Central memory CD8-positive, alpha-beta T cell (primary cell): ENCODE data around the gene LDB3.

Experiments used
- ATAC-seq: fragments of 150-1000 bp; cut with Tn5 transposase; replicated peaks from 2 replicates; pipeline ENCODE4 v1.10.0; 2022; ENCODE audit warnings: mild to moderate bottlenecking, moderate FRiP score, moderate number of reproducible peaks; ENCODE audit not compliant: poor library complexity, severe bottlenecking; ENCODE audit errors: extremely low read depth
- DNase-seq, 2 donors: peaks; one replicate each; pipeline ENCODE4 v3.0.0; 2021; ENCODE audit warnings: low spot score in 2 of 2
- H3K27ac Mint-ChIP-seq: one replicate; pipeline ENCODE4 v1.8.0; 2022; ENCODE audit warnings: low read depth, mild to moderate bottlenecking, moderate library complexity, mixed read lengths
- H3K27me3 Mint-ChIP-seq: one replicate; pipeline ENCODE4 v1.8.0; 2022; ENCODE audit warnings: mixed read lengths
- H3K36me3 Mint-ChIP-seq: one replicate; pipeline ENCODE4 v1.8.0; 2022; ENCODE audit warnings: mild to moderate bottlenecking, moderate library complexity, mixed read lengths; ENCODE audit not compliant: insufficient read depth
- H3K4me1 Mint-ChIP-seq: one replicate; pipeline ENCODE4 v1.8.0; 2022; ENCODE audit warnings: mixed read lengths
- H3K4me3 Mint-ChIP-seq: one replicate; pipeline ENCODE4 v1.8.0; 2022; ENCODE audit warnings: mild to moderate bottlenecking, moderate library complexity, mixed read lengths
- H3K9me3 Mint-ChIP-seq: one replicate; pipeline ENCODE4 v1.8.0; 2022; ENCODE audit warnings: mixed read lengths

LDB3 gene

GRCh38 chr10:86671985-86672710 is 3.8 kb downstream of the LDB3 start:
- no peak overlapping the region for H3K4me3 Mint-ChIP-seq
- H3K27ac Mint-ChIP-seq, result no peak overlapping the region
- no peaks in the 10 kb centered on the region for H3K27me3 Mint-ChIP-seq
- H3K4me1 Mint-ChIP-seq, result no peaks in the 10 kb centered on the region
- ATAC-seq (no peak), DNase-seq (no peak)
- H3K36me3 Mint-ChIP-seq, result peaks cover 2% of the 10 kb centered on the region
- no peaks in the 10 kb centered on the region for H3K9me3 Mint-ChIP-seq

- no peaks in the 10 kb centered on the region for H3K4me1 Mint-ChIP-seq
- ATAC-seq (no peak), DNase-seq (no peak)
- H3K9me3 Mint-ChIP-seq, result no peaks in the 10 kb centered on the region
- H3K4me3 Mint-ChIP-seq, result no peak overlapping the region
- H3K27ac Mint-ChIP-seq, result no peak overlapping the region
- H3K36me3 Mint-ChIP-seq, result peaks cover 2% of the 10 kb centered on the region
- no peaks in the 10 kb centered on the region for H3K27me3 Mint-ChIP-seq
Measured at GRCh38 chr10:86673216-86673826, 5.0 kb downstream of the LDB3 start.

GRCh38 chr10:86673827-86674581 is 5.7 kb downstream of the LDB3 start:
- H3K27ac Mint-ChIP-seq, result no peak overlapping the region
- H3K4me1 Mint-ChIP-seq, result no peaks in the 10 kb centered on the region
- no peak overlapping the region for H3K4me3 Mint-ChIP-seq
- H3K27me3 Mint-ChIP-seq, result no peaks in the 10 kb centered on the region
- peaks cover 1% of the 10 kb centered on the region for H3K36me3 Mint-ChIP-seq
- no peak for DNase-seq
- no peak for ATAC-seq
- no peaks in the 10 kb centered on the region for H3K9me3 Mint-ChIP-seq

DNA sequence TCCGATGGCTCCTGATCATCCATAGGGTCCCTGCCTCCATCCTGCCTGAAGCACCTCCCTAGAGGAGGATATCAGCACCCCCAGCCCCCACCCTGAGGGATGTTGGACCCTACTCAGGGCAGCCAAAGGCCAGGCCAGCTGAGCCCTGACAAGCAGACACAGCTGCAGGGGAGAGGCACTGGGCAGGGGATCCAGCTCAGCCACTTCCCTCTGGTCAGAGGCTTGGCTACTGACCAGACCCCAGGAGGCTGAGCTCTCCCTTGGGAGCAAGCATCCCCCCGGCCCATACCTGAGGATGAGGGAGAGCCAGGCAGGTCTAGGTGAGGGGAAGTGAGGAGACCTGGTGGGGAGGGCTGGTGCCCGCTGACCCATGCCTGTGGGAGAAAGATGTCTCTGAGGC is 6.6 kb downstream of the LDB3 start:
- Mint-ChIP-seq H3K9me3 (no peaks in the 10 kb centered on the region), H3K4me1 (no peaks in the 10 kb centered on the region), H3K27ac (no peak overlapping the region), H3K36me3 (peaks cover 1% of the 10 kb centered on the region), H3K4me3 (no peak overlapping the region), H3K27me3 (no peaks in the 10 kb centered on the region)
- no peak for DNase-seq
- ATAC-seq, result no peak

DNA sequence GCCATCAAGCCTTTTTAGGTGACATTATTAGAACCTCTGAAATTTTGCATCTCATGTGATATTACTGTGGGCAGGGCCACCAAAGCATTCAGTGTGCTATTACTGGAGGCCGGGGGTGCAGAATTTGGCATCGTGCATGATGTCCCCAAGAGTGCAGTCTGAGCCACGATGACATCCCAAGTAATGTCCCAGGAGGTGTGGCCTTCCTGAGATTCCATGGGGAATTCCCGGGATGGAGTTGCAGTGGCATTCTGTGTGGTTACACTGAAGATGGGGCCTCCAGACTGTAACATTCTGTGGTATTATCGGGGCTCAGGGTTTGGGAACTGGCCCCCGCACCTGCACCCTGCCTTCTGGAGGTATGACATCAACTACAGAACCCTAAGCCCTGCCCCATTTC is 9.1 kb downstream of the LDB3 start:
- Mint-ChIP-seq H3K27ac (no peak overlapping the region), H3K4me3 (no peak overlapping the region), H3K27me3 (peaks cover 9% of the 10 kb centered on the region), H3K9me3 (no peaks in the 10 kb centered on the region), H3K4me1 (no peaks in the 10 kb centered on the region), H3K36me3 (no peaks in the 10 kb centered on the region)
- ATAC-seq (no peak), DNase-seq (no peak)

- Mint-ChIP-seq H3K36me3 (no peaks in the 10 kb centered on the region), H3K4me3 (no peak overlapping the region), H3K27me3 (peaks cover 21% of the 10 kb centered on the region), H3K4me1 (no peaks in the 10 kb centered on the region), H3K9me3 (no peaks in the 10 kb centered on the region), H3K27ac (no peak overlapping the region)
- ATAC-seq (no peak), DNase-seq (no peak)
Measured at GRCh38 chr10:86678999-86679792, 10.9 kb downstream of the LDB3 start.

GRCh38 chr10:86681047-86681446 is 12.7 kb downstream of the LDB3 start:
- H3K27ac Mint-ChIP-seq, result no peak overlapping the region
- no peak for ATAC-seq
- no peak for DNase-seq
- no peak overlapping the region for H3K4me3 Mint-ChIP-seq
- peaks cover 31% of the 10 kb centered on the region for H3K27me3 Mint-ChIP-seq
- no peaks in the 10 kb centered on the region for H3K36me3 Mint-ChIP-seq
- no peaks in the 10 kb centered on the region for H3K4me1 Mint-ChIP-seq
- H3K9me3 Mint-ChIP-seq, result no peaks in the 10 kb centered on the region

GRCh38 chr10:86681722-86682386 is 13.5 kb downstream of the LDB3 start:
- DNase-seq, result no peak
- no peak overlapping the region for H3K27ac Mint-ChIP-seq
- peaks cover 2% of the 10 kb centered on the region for H3K36me3 Mint-ChIP-seq
- H3K4me1 Mint-ChIP-seq, result no peaks in the 10 kb centered on the region
- no peaks in the 10 kb centered on the region for H3K9me3 Mint-ChIP-seq
- no peak for ATAC-seq
- H3K4me3 Mint-ChIP-seq, result no peak overlapping the region
- peaks cover 31% of the 10 kb centered on the region for H3K27me3 Mint-ChIP-seq

- no peaks in the 10 kb centered on the region for H3K4me1 Mint-ChIP-seq
- H3K27ac Mint-ChIP-seq, result no peak overlapping the region
- DNase-seq (no peak), ATAC-seq (no peak)
- H3K36me3 Mint-ChIP-seq, result peaks cover 2% of the 10 kb centered on the region
- H3K27me3 Mint-ChIP-seq, result peaks cover 31% of the 10 kb centered on the region
- no peaks in the 10 kb centered on the region for H3K9me3 Mint-ChIP-seq
- no peak overlapping the region for H3K4me3 Mint-ChIP-seq
Measured at GRCh38 chr10:86682675-86683074, 14.4 kb downstream of the LDB3 start.

DNA sequence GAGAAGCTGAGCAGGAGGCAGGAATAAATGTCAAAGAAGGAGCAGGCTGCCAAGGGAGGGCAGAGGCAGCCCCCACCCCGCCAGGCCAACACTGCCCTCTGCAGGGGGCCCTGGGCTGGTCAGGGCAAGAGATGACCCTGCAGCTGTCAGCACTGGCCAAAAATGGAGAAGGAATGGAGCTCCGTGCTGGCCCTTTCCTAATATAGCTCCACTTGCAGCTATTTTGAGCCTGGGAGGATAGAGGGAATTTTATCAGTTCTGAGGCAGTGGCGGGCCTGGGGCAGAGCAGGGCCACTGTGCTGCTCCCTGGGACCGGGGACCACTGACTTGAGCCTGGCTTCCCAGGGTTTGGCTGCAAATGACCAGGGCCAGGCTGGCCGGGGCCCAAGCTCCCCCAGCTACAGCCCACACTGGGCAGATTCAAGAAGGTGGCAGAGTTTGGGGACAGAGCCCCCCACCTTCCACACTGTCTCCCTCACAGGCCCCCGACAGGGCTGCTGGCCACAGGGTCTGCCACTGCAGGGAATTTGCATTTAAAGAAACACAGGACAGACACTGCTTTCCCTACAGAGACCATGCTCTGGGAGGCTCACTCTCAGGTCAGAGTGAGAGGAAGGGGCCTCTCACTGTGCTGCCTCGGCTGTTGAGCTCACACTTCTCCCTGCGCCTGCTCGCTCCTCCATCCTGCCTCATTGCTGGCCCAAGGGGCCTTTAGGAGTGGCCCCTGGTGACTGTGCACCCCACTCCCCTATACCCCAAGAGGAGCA is 16.2 kb downstream of the LDB3 start:
- ATAC-seq (no peak), DNase-seq (no peak)
- peaks cover 2% of the 10 kb centered on the region for H3K36me3 Mint-ChIP-seq
- peaks cover 8% of the 10 kb centered on the region for H3K4me1 Mint-ChIP-seq
- no peak overlapping the region for H3K27ac Mint-ChIP-seq
- H3K27me3 Mint-ChIP-seq, result peaks cover 31% of the 10 kb centered on the region
- H3K9me3 Mint-ChIP-seq, result no peaks in the 10 kb centered on the region
- H3K4me3 Mint-ChIP-seq, result no peak overlapping the region

DNA sequence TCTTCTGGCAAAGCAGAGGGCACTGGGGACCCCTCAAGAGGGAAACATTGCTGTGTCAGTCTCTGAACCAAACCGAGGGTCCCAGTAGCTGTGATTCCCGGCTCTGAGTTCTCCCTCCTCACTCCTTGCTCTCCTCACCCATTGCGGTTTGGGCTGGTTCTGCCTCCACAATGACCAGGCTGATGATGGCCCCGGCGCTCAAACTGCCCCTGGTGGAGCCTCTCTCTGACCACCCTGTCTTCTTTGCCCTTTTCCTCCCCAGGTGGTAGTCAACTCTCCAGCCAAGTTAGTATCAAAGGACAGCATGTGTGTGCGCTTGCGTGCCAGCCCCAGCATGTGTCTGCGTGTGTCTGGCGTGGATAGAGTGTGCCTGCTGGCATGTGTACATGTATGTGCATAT is 17.1 kb downstream of the LDB3 start:
- H3K36me3 Mint-ChIP-seq, result peaks cover 2% of the 10 kb centered on the region
- H3K4me3 Mint-ChIP-seq, result no peak overlapping the region
- no peaks in the 10 kb centered on the region for H3K9me3 Mint-ChIP-seq
- no peak overlapping the region for H3K27ac Mint-ChIP-seq
- H3K4me1 Mint-ChIP-seq, result peaks cover 8% of the 10 kb centered on the region
- ATAC-seq, result no peak
- H3K27me3 Mint-ChIP-seq, result peaks cover 31% of the 10 kb centered on the region
- no peak for DNase-seq
